ENCODE data around the gene ZBTB43.
"Not testable (repeated sequence)": the region's sequence is repeated elsewhere in the genome, so short reads cannot be mapped to it uniquely, and the experiment has no call there.

The ZBTB43 gene, protein sequence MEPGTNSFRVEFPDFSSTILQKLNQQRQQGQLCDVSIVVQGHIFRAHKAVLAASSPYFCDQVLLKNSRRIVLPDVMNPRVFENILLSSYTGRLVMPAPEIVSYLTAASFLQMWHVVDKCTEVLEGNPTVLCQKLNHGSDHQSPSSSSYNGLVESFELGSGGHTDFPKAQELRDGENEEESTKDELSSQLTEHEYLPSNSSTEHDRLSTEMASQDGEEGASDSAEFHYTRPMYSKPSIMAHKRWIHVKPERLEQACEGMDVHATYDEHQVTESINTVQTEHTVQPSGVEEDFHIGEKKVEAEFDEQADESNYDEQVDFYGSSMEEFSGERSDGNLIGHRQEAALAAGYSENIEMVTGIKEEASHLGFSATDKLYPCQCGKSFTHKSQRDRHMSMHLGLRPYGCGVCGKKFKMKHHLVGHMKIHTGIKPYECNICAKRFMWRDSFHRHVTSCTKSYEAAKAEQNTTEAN

DNA sequence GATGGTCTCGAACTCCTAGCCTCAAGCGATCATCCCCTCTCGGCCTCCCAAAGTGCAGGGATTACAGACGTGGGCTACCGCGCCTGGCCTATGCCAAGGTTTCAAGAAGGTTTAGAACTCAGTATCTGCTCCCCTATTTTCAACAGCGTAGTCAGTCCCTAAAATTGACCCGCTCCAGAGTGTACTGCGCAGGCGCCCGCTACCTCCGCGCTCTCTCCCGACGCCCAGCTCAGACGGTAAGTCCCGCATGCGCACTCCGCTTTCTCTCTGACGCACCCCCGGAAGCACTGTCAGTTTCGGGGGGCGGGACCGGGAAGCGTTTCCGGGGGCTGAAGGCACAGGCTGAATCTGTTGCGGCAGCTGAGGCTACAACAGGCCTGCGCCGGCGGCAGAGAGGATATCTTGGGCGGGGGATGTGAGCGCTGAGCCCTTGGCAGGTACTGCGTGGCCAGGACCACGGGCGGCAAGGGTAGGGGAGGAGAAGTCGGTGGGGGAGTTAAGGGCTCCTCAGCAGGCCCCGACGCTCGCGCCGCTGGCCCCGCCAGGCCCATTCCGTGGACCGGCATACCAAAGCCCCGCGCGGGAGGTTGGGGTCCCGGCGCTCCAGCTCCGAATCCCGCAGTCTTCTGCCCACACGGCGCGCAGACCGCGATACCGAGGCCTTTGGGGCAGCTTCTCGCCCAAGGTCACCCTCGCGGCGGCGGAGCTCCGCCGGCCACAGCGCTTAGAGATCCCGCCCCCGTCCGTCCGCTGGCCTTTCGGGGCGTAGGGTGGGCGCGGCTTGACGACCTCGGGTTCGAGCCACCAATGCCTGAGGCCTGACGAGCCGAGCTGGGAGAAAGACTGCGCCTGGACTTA lies at the start of gene ZBTB43:
Gene ZBTB43, plus strand, starts transcription at position 345 of the 858 bp plus-strand sequence. CDS start 27,470 bp downstream, outside the sequence.
- peak; percentile 99 for DNase-seq

DNA sequence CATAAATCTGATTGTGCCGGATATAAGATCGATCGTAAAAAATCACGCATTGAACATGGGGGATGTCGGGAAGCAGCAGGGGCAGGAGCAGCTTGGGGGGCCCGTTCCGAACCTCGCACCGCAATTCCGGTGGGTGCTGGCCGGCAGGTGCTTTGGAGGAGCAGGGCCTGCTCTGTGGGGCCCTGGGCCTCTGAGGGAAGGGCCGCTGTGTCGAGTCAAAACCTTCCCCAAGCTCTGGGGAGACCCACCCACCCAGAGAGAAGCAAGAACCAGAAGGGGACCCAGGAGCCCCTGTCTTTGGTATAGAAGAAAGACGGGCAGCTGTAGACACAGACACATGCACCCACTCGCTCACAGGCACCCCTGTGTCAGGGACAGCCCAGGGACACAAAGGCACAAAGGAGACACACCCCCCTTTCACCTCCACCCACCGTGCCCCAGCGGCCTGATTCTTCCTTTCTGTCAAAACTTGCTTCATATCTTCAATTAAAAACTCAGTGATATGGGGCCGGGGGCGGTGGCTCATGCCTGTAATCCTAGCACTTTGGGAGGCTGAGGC lies 49.4 kb upstream of the ZBTB43 start:
- DNase-seq: no peak

DNA sequence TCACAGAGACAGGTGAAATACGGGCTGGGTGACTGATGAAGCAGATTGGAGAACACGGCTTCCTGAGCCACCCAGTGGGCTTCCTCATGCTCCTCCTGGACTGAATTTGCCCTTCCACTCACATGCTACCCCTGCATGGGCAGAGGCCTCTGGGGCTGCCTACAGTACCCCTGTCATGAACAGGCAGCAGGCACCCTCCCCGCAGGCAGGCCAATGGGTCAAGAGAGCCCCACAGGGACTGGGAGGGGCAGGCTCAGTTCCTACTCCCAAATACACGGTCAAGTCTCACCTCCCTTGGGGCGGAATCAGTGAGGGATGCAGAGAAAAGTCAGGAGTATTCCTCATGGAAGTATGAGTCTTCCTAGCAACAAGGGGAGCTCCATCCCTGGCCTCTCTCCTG lies 48.6 kb upstream of the ZBTB43 start:
- DNase-seq: no peak

DNA sequence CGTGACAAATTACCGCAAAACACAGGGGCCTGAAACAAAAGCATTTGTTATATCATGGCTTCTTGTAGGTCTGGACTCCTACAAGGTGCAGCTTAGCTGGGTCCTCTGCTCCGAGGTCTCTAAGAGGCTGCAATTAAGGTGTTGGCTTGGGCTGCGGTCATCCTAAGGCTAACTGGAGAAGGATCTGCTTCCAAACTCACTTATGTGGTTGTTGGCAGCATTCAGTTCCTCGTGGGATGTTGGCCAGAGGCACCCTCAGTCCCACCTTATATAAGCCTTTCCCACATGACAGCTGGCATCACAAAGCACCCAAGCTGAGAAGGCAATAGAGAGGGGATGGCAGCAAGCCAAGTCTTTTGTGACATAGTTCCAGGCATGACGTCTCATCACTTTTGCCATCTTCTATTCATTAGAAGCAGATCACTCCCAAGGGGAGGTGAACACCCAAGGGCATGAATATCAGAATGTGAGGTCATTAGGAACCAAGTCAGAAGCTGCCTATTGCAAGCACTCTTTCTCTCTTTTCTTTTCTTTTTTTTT lies 47.9 kb upstream of the ZBTB43 start:
- no peak for DNase-seq

DNA sequence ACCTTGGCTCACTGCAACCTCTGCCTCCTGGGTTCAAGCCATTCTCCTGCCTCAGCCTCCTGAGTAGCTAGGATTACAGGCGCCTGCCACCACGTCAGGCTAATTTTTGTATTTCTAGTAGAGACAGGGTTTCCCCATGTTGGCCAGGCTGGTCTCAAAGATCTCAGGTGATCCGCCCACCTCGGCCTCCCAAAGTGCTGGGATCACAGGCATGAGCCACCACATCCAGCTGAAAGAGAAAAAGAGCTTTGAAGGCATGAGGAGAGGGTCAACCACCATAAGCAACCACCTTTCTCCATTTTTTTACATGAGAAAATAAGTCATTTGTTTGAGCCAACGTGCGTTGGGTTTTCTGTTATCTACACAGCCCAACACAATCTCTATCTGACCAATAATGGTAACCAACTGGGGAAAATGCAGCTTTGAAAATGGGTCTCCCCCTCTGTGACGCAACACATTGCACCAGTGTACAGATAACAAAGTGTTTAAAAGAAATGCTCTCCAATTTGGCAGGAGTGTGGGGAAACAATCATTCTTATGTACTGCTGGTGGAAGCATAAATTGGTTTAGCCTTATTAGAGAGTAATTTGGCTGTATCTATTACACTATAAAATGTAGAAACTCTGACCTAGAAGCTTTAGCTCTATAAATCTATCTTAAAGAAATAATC lies 45.8 kb upstream of the ZBTB43 start:
- DNase-seq: no peak

DNA sequence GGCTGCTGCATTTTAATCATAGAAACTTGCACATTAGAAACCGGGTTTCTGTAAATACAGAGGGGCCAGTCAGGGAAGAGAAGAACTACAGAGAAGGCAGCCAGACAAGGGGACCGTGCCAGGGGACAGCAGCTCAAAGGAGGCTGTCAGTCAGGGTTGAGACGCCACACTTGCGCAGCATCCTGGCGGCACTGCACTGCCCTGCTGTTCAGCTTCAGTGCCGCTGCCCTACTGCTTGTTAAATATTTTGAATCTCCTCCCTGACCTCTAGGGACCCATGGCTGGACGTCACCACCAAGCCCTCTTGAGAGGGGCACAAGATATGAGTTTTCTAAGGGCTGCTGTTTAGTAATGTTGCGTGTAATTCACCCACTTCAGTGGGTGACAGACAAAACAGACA lies 43.6 kb upstream of the ZBTB43 start:
- DNase-seq: no peak

DNA sequence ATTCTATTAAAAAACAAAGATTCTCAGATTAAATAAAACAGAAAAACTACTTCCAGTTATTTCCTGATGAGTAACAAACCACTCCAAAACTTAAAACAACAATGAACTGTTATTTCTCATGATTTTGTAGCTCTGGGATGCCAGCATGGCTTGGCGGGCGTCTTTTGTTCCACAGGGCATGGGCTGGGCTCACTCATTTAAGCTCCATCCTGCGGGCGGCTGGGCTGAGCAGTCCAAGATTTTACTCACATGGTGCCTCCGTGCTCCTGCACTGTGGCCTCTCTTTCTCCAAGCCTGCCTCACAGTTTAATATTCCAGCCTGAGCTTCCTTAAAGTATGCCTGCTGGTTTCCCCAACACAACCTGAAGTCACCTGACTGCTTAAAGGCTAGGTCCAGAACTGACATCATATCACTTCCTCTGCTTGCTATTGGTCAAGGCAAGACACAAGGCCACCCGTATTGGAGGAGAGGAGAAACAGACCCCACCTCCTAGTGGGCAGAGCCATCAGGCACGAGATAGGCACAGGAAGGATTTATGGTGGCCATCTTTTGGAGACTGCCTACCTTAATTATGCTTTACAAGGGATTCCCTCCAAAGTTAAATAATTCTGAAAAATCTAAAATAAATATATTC lies 41.6 kb upstream of the ZBTB43 start:
- no peak for DNase-seq

DNA sequence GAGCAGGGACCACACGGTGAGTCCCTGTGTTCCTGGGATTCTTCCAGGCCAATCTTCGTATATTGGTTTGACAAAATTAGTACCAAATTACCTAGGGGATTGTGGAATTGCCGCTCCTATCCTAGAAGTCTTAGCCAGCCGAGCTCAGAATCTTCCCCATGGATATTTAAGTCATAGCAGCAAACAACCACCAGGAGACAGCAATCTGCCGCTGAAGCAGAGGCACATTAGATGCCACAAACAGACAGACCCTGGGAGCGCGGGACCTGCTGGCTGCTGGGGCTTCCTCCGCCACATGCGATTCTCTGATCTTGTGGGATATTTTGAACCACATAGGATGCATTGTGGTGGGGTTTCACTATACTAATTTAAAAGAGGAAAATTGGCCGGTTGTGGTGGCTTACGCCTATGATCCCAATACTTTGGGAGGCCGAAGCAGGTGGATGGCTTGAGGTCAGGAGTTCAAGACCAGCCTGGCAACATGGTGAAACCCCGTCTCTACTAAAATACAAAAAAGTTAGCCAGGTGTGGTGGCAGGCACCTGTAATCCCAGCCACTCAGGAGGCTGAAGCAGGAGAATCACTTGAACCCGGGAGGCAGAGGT lies 31.7 kb upstream of the ZBTB43 start:
- DNase-seq: no peak

DNA sequence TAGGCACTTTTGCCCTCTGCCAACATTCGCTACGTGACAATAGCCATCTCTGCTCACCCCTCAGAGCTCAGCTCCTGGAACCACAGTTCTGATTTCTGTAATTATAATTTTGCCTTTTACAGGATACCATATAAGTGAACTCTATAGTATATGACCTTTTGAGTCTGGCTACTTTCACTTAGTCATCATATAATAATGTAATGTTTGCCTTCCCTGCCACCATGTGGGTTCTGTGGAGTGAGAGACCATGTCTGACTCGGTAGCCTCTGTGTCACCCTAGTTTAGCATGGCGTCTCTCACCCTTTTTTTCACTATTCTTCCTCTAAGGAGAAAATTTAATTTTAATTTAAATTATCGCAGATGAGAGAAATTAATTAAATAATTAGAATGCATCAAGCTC lies 28.9 kb upstream of the ZBTB43 start:
- DNase-seq: no peak

DNA sequence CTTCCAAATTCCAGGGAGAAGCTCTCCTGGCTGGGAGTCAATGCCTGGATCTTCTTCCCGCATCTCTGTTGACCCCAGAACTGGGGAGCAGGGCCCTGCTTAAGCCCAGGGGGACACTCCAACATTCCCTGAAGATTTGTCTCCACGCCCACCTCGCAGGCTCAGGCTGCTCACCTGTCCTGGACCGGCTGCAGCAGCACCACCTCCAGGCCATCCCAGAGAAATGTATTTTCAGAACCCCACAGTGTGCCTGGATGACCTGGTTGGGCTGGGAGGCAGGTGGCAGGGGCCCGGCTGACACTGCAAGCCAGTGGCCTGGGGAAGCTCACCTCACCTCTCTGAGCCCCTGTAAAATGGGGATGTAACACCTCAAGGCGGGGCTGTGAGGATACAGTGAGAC lies 27.1 kb upstream of the ZBTB43 start:
- DNase-seq: no peak

DNA sequence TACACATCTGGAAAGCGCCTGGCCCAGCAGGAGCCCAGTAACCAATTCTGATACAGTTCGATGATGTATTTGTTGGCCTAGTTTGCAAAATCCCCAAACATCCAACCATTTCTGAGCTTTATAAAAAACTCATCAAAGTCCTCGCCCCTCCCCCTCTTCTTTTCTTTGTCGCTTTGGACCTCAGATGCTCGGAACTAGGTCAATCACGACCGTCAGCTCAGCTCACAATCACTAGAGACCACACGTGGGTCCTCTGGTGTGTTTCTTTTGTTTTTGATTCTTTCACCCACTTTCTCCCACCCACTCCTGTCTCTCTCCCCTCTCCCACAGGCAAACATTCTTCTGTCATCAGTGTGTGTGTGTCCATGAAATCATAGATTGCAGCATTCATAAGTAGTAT lies 26.7 kb upstream of the ZBTB43 start:
- no peak for DNase-seq

DNA sequence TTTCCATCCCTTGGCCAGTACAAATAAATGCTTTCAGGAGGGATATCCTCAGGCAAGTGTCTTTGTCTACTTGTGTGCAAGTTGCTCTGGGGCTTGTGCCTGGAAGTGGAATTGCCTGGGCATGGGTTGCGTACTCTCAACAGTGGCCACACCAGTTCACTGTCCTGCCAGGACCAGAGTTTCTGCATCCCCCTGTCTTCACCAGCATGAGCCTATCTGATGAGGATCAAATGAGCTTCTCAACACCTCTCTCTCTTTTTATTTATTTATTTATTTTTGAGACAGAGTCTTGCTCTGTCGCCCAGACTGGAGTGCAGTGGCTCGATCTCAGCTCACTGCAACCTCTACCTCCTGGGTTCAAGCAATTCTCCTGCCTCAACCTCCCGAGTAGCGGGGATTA lies 26.1 kb upstream of the ZBTB43 start:
- not testable (repeated sequence) for DNase-seq

DNA sequence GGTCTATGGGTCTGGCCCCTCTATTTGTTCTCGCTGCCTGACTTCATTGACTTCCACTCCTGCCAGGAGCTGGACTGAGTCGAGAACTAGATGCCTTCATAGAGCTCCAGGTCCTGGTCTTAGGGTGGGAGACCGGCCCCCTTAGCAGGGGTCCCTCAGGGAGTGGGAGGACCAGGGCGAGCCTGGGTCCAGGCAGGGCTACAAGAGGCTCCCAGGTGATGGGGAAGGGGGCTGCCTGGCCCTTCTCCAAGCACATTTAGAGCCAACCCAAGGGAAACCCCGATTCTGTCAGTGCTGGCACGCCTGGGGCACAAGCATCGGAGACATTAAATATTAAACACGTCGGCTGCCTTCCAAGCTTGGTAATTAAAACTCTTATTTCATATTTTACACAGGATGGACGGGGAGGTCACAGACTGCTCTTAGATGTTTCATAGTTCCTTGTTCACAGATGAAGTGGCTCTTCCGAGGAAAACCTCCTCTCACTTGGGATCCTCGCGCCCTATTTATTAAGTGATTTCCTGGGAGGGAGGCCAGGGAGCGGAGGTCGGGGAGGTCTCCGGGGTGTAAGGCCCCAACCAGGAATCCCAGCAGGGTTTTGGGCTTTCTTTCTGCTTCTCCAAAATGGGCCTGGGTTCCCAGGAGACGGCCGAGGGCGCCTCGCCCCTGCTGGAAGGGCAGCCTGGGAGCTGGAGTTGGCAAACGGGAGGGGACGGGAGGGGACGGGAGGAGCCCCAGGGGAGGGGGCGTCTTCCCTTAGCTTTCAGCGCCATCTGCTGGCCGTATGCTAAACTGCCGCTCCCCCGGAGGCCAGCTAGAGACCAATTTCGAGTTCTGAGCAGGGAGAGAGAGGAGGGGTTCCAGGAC lies 23.4 kb upstream of the ZBTB43 start:
- peak; percentile 81 for DNase-seq

DNA sequence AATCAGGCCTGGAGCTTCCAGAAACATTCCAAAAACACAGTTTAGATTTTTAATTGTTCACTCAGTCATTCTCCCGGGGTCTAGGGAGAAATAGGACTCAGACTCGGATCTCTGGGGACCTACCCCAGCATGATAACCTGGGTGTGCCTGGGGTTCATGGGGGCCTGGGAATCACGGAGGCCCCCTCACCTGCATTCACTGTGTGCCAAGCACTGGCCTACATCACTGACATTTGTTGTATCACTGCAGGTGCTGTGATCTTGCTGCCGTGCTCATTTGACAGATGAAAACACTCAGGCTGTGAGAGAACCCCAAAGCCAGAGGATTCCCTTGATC lies 22.8 kb upstream of the ZBTB43 start:
- DNase-seq: no peak

DNA sequence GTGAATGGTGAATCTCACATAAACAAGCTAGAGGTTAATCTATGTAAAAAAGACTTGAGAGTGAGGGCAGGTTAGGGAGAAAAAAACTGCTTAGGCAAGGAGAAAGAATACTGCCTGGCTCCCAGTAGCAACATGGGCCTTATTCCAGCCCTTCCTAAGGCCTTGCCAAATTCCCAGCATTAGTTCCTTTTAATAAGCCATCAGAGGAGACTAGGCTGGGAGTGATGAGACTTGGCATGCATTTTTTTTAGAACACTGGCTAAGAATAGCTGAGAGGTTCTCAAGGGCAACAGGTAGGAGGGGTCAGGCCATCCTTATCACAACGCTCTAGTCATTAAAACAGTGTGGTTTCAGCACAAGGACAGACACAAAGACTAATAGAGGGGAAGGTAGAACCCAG lies 20.9 kb upstream of the ZBTB43 start:
- DNase-seq: no peak

DNA sequence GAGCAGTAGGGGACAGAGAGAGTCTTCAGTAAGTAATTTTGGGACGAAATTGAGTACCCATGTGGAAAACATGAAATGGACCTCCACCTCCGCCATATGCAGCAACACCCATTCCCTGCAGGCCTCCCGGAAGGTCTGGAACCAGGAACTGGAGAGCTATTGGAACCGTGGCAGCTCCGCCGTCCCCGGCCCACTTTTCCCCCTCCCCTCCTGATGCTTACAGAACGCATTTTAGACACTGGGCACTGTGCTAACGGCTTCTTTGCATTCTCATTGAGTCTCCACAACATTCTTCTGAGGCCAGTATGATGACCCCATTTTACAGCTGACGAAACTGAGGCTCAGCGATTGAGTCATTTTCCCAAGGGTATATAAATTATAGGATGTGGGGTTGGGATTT lies 20.4 kb upstream of the ZBTB43 start:
- DNase-seq: no peak

DNA sequence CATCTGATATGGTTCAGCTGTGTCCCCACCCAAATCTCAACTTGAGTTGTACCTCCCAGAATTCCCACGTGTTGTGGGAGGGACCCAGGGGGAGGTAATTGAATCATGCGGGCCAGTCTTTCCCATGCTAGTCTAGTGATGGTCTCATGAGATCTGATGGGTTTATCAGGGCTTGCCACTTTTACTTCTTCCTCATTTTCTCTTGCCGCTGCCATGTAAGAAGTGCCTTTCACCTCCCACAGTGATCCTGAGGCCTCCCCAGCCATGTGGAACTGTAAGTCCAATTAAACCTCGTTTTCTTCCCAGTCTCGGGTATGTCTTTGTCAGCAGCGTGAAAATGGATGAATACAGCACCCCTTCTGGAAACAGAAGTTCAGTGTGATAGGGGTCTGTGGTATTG lies 20.0 kb upstream of the ZBTB43 start:
- not testable (repeated sequence) for DNase-seq

DNA sequence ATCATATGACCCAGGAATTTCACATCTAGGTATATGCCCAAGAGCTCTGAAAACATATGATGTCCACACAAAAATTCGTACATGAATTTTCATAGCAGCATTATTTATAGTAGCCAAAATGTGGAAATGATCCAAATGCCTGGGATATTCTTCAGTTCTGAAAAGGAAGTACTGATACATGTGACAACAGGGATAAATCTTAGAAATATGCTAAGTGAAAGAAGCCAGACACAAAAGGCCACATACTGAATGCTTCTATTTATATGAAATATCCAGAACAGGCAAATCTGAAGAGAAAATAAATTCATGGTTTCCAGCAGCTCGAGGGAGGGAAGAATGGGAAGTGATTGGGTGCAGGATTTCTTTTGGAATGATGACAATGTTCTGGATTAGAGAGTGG lies 16.8 kb upstream of the ZBTB43 start:
- DNase-seq: no peak

DNA sequence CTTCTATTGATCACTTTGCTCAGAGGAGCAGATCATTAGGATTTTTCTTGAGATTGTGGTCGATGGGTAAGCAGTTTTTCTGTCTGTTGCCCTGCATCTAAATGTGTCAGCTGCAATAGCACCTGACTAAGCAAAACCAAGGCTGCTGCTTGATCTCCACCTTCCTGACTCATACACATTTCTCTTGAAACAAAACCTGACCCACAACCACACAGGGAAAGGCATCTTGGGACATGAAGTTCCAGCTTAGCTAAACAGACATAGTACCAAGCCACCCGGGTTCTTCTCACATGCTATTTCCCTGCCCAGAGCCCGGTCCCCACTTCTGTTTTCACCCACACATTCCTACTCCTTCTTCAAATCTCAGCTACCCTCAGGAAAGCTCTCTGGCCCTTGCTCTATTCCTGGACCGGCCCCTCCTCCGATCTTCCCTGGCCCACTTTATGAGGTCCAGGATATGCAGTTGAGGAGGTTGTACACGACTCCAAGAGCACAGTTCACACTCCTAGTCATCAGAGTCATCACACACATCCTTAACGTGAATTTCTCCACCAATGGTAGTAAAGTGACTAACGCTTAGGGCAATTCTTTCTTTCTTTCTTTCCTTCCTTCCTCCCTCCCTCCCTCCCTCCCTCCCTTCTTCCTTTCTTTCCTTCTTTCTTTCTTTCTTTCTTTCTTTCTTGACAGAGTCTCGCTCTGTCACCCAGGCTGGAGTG lies 16.0 kb upstream of the ZBTB43 start:
- no peak for DNase-seq

DNA sequence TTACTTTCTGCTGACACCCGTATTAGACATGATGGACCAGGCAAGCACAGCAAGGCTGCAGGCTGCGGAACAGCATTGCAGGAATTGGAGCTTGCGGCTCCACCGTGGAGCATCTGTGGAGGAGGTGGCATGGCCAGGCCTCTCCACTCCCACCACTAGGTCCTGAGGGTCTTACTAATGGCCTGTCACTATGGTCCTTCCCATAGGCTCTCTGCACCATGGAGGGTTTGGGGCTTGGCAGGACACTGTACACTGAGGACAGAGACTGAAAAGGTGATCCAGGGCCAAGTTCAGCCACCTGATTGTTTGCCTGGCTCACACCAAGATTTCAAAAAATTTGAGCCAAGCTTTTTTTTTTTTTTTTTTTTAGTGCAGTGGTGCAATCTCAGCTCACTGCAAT lies 14.3 kb upstream of the ZBTB43 start:
- DNase-seq: no peak
